ENCODE data around the gene NAGK.

NAGK gene

GRCh38 chr2:71113843-71114242 is 45.4 kb downstream of the NAGK start:
- DNase-seq (ENCODE audit: low read depth) = no peak
- TF ChIP-seq CTCF (IDR thresholded peaks at IDR 0.05; ENCODE audit: insufficient read depth, low read depth, low read length, missing control alignments) = no peak
- H3K4me3 ChIP-seq (ENCODE audit: low read length) = no peak overlapping the region

GRCh38 chr2:71117063-71117462 is 48.6 kb downstream of the NAGK start:
- no peak for DNase-seq (ENCODE audit: low read depth)
- H3K4me3 ChIP-seq (ENCODE audit: low read length) = no peak overlapping the region
- TF ChIP-seq CTCF (IDR thresholded peaks at IDR 0.05; ENCODE audit: insufficient read depth, low read depth, low read length, missing control alignments) = no peak

- peak; percentile 18 for DNase-seq (ENCODE audit: low read depth)
- TF ChIP-seq CTCF (IDR thresholded peaks at IDR 0.05; ENCODE audit: insufficient read depth, low read depth, low read length, missing control alignments) = no peak
- H3K4me3 ChIP-seq (ENCODE audit: low read length) = no peak overlapping the region
These were observed 51.7 kb downstream of the NAGK start for GRCh38 chr2:71120195-71120594.

GRCh38 chr2:71121479-71121878 is 53.0 kb downstream of the NAGK start:
- H3K4me3 ChIP-seq (ENCODE audit: low read length) = no peak overlapping the region
- DNase-seq (ENCODE audit: low read depth) = no peak
- TF ChIP-seq CTCF (IDR thresholded peaks at IDR 0.05; ENCODE audit: insufficient read depth, low read depth, low read length, missing control alignments) = no peak

- DNase-seq (ENCODE audit: low read depth) = no peak
- TF ChIP-seq CTCF (IDR thresholded peaks at IDR 0.05; ENCODE audit: insufficient read depth, low read depth, low read length, missing control alignments) = no peak
- no peak overlapping the region for H3K4me3 ChIP-seq (ENCODE audit: low read length)
These were observed 54.2 kb downstream of the NAGK start for GRCh38 chr2:71122387-71123298.

DNA sequence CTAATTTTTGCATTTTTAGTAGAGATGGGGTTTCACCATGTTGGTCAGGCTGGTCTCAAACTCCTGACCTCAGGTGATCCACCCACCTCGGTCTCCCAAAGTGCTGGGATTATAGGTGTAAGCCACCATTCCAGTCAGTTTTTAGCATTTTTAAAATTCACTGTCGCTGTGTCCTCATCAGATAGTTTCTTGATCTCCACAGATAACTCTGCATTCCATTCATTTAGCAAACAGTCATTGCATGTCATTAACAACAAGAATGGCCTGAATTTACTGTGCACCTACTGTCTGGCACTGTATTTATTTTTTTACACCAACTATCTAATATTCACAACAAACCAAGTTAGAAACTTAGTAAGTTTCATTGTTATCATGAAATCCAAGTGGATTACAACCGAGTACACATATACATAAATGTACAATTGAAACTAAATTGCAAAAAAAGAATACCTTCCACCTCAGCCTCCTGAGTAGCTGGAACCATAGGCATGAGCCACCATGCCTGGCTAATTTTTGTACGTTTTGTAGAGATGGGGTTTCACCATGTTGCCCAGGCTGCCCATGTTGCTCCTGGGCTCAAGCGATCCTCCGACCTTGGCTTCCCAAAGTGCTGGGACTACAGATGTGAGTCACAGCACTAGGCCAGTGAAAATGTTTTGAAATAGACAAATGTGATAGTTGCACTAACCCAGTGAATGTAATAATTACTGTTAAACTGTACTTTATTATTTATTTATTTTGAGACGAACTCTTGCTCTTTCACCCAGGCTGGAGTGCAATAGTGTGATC is 57.3 kb downstream of the NAGK start:
- no peak for TF ChIP-seq CTCF (IDR thresholded peaks at IDR 0.05; ENCODE audit: insufficient read depth, low read depth, low read length, missing control alignments)
- DNase-seq (ENCODE audit: low read depth) = no peak
- H3K4me3 ChIP-seq (ENCODE audit: low read length) = no peak overlapping the region

All from epithelial cell of esophagus (primary cell).